ENCODE results near the gene SRRM2.

SRRM2 gene

GRCh38 chr16:2712546-2712945 is 39.9 kb upstream of the SRRM2 start:
- Histone ChIP-seq H4K91ac (ENCODE audit: low read depth, low read length, poor library complexity) (no peak overlapping the region), H3K36me3 (replicated peaks in 1 of 2; ENCODE audit: control insufficient read depth in 2 of 2, insufficient read depth in 2 of 2, low read length in 2 of 2) (peaks cover 7 to 11% of the 10 kb centered on the region in 2 donors), H2BK5ac (ENCODE audit: low read length) (no peak overlapping the region), H3K14ac (ENCODE audit: low read length) (no peak overlapping the region), H4K8ac (ENCODE audit: low read depth, low read length) (peak overlapping the region; percentile 17), H3K18ac (ENCODE audit: low read length) (no peak overlapping the region), H3K4me1 (ENCODE audit: control insufficient read depth in 2 of 2, insufficient read depth in 1 of 2, low read depth in 1 of 2, low read length in 2 of 2) (no peaks in the 10 kb centered on the region), H3K9ac (ENCODE audit: low read depth, low read length, poor library complexity) (no peak overlapping the region), H3K4me3 (ENCODE audit: low read length in 2 of 2) (no peak overlapping the region), H2AFZ (ENCODE audit: low read length) (no peak overlapping the region), H2AK5ac (ENCODE audit: low read depth, low read length) (no peak overlapping the region), H3K27ac (replicated peaks; ENCODE audit: low read length) (no peak overlapping the region), H2BK120ac (ENCODE audit: low read depth, low read length) (no peak overlapping the region), H2BK12ac (ENCODE audit: low read length) (no peak overlapping the region), H3K4ac (ENCODE audit: low read length) (no peak overlapping the region), H3K27me3 (ENCODE audit: control insufficient read depth in 3 of 3, insufficient read depth in 3 of 3, low read depth in 1 of 3, low read length in 3 of 3) (peaks cover 0 to 4% (median 0%) of the 10 kb centered on the region in 3 experiments), H3K4me2 (ENCODE audit: insufficient read depth, low read length, poor library complexity, severe bottlenecking) (no peak overlapping the region), H3K23ac (ENCODE audit: low read depth, low read length, poor library complexity) (peak overlapping the region; percentile 89), H3K79me1 (ENCODE audit: low read depth, low read length) (peaks cover 7% of the 10 kb centered on the region), H2BK15ac (ENCODE audit: low read length) (no peak overlapping the region), H3K9me3 (replicated peaks in 1 of 2; ENCODE audit: control insufficient read depth in 2 of 2, insufficient read depth in 1 of 2, low read depth in 1 of 2, low read length in 2 of 2) (no peaks in the 10 kb centered on the region)
- DNase-seq (ENCODE audit: low spot score): no peak
- WGBS, 2 donors (ENCODE audit: extremely low coverage in 2 of 2, insufficient read length in 2 of 2, insufficient replicate concordance in 1 of 2): no CpG with 5 or more reads among the region's 21 CpGs

- no CpG with 5 or more reads among the region's 14 CpGs for WGBS, 2 donors (ENCODE audit: extremely low coverage in 2 of 2, insufficient read length in 2 of 2, insufficient replicate concordance in 1 of 2)
- Histone ChIP-seq H2BK15ac (ENCODE audit: low read length) (no peak overlapping the region), H3K4me3 (ENCODE audit: low read length in 2 of 2) (peak overlapping the region in 1 of 2 donors; percentile 5)
Observed at GRCh38 chr16:2713523-2713922, 38.9 kb upstream of the SRRM2 start.

GRCh38 chr16:2713985-2714774 is 38.3 kb upstream of the SRRM2 start:
- no peak overlapping the region for H2BK15ac ChIP-seq (ENCODE audit: low read length)
- H3K79me1 ChIP-seq (ENCODE audit: low read depth, low read length): peaks cover 7% of the 10 kb centered on the region
- H2AFZ ChIP-seq (ENCODE audit: low read length): no peak overlapping the region
- H3K14ac ChIP-seq (ENCODE audit: low read length): peak overlapping the region; percentile 47
- peaks cover 0 to 4% (median 0%) of the 10 kb centered on the region in 3 experiments for H3K27me3 ChIP-seq (ENCODE audit: control insufficient read depth in 3 of 3, insufficient read depth in 3 of 3, low read depth in 1 of 3, low read length in 3 of 3)
- no peak overlapping the region for H3K23ac ChIP-seq (ENCODE audit: low read depth, low read length, poor library complexity)
- no peaks in the 10 kb centered on the region for H3K36me3 ChIP-seq (replicated peaks in 1 of 2; ENCODE audit: control insufficient read depth in 2 of 2, insufficient read depth in 2 of 2, low read length in 2 of 2)
- H4K8ac ChIP-seq (ENCODE audit: low read depth, low read length): no peak overlapping the region
- no CpG with 5 or more reads among the region's 28 CpGs for WGBS, 2 donors (ENCODE audit: extremely low coverage in 2 of 2, insufficient read length in 2 of 2, insufficient replicate concordance in 1 of 2)
- no peak overlapping the region for H3K4me2 ChIP-seq (ENCODE audit: insufficient read depth, low read length, poor library complexity, severe bottlenecking)
- no peaks in the 10 kb centered on the region for H3K4me1 ChIP-seq (ENCODE audit: control insufficient read depth in 2 of 2, insufficient read depth in 1 of 2, low read depth in 1 of 2, low read length in 2 of 2)
- no peak overlapping the region for H2AK5ac ChIP-seq (ENCODE audit: low read depth, low read length)
- DNase-seq (ENCODE audit: low spot score): no peak
- H3K18ac ChIP-seq (ENCODE audit: low read length): no peak overlapping the region
- H3K4me3 ChIP-seq (ENCODE audit: low read length in 2 of 2): no peak overlapping the region
- no peak overlapping the region for H2BK12ac ChIP-seq (ENCODE audit: low read length)
- H3K9me3 ChIP-seq (replicated peaks in 1 of 2; ENCODE audit: control insufficient read depth in 2 of 2, insufficient read depth in 1 of 2, low read depth in 1 of 2, low read length in 2 of 2): no peaks in the 10 kb centered on the region
- H2BK5ac ChIP-seq (ENCODE audit: low read length): no peak overlapping the region
- H3K27ac ChIP-seq (replicated peaks; ENCODE audit: low read length): no peak overlapping the region
- H3K4ac ChIP-seq (ENCODE audit: low read length): no peak overlapping the region
- H2BK120ac ChIP-seq (ENCODE audit: low read depth, low read length): no peak overlapping the region
- H3K9ac ChIP-seq (ENCODE audit: low read depth, low read length, poor library complexity): no peak overlapping the region
- no peak overlapping the region for H4K91ac ChIP-seq (ENCODE audit: low read depth, low read length, poor library complexity)

More at GRCh38 chr16:2713523-2713922, 38.9 kb upstream of the SRRM2 start:
- H4K8ac ChIP-seq (ENCODE audit: low read depth, low read length): no peak overlapping the region
- no peaks in the 10 kb centered on the region for H3K4me1 ChIP-seq (ENCODE audit: control insufficient read depth in 2 of 2, insufficient read depth in 1 of 2, low read depth in 1 of 2, low read length in 2 of 2)
- no peak overlapping the region for H2BK5ac ChIP-seq (ENCODE audit: low read length)
- no peak overlapping the region for H2AK5ac ChIP-seq (ENCODE audit: low read depth, low read length)
- H3K9me3 ChIP-seq (replicated peaks in 1 of 2; ENCODE audit: control insufficient read depth in 2 of 2, insufficient read depth in 1 of 2, low read depth in 1 of 2, low read length in 2 of 2): no peaks in the 10 kb centered on the region
- no peak overlapping the region for H3K23ac ChIP-seq (ENCODE audit: low read depth, low read length, poor library complexity)
- no peak overlapping the region for H2BK12ac ChIP-seq (ENCODE audit: low read length)
- peaks cover 7% of the 10 kb centered on the region for H3K79me1 ChIP-seq (ENCODE audit: low read depth, low read length)
- H3K36me3 ChIP-seq (replicated peaks in 1 of 2; ENCODE audit: control insufficient read depth in 2 of 2, insufficient read depth in 2 of 2, low read length in 2 of 2): peaks cover under 1 to 1% of the 10 kb centered on the region in 2 donors
- H3K27ac ChIP-seq (replicated peaks; ENCODE audit: low read length): no peak overlapping the region
- no peak overlapping the region for H3K9ac ChIP-seq (ENCODE audit: low read depth, low read length, poor library complexity)
- H3K14ac ChIP-seq (ENCODE audit: low read length): no peak overlapping the region
- no peak overlapping the region for H2AFZ ChIP-seq (ENCODE audit: low read length)
- DNase-seq (ENCODE audit: low spot score): no peak
- no peak overlapping the region for H3K4ac ChIP-seq (ENCODE audit: low read length)
- no peak overlapping the region for H3K18ac ChIP-seq (ENCODE audit: low read length)
- no peak overlapping the region for H2BK120ac ChIP-seq (ENCODE audit: low read depth, low read length)
- no peak overlapping the region for H3K4me2 ChIP-seq (ENCODE audit: insufficient read depth, low read length, poor library complexity, severe bottlenecking)
- H3K27me3 ChIP-seq (ENCODE audit: control insufficient read depth in 3 of 3, insufficient read depth in 3 of 3, low read depth in 1 of 3, low read length in 3 of 3): peaks cover 0 to 4% (median 0%) of the 10 kb centered on the region in 3 experiments
- H4K91ac ChIP-seq (ENCODE audit: low read depth, low read length, poor library complexity): no peak overlapping the region

- Histone ChIP-seq H3K27ac (replicated peaks; ENCODE audit: low read length) (no peak overlapping the region), H2AK5ac (ENCODE audit: low read depth, low read length) (no peak overlapping the region), H3K4me1 (ENCODE audit: control insufficient read depth in 2 of 2, insufficient read depth in 1 of 2, low read depth in 1 of 2, low read length in 2 of 2) (peaks cover 0 to 4% of the 10 kb centered on the region in 2 donors), H2BK5ac (ENCODE audit: low read length) (no peak overlapping the region), H3K79me1 (ENCODE audit: low read depth, low read length) (peaks cover 9% of the 10 kb centered on the region), H3K9me3 (replicated peaks in 1 of 2; ENCODE audit: control insufficient read depth in 2 of 2, insufficient read depth in 1 of 2, low read depth in 1 of 2, low read length in 2 of 2) (no peaks in the 10 kb centered on the region), H3K14ac (ENCODE audit: low read length) (no peak overlapping the region), H3K23ac (ENCODE audit: low read depth, low read length, poor library complexity) (no peak overlapping the region), H3K4me2 (ENCODE audit: insufficient read depth, low read length, poor library complexity, severe bottlenecking) (no peak overlapping the region), H2AFZ (ENCODE audit: low read length) (no peak overlapping the region), H4K91ac (ENCODE audit: low read depth, low read length, poor library complexity) (no peak overlapping the region), H3K4ac (ENCODE audit: low read length) (no peak overlapping the region), H3K9ac (ENCODE audit: low read depth, low read length, poor library complexity) (no peak overlapping the region), H3K4me3 (ENCODE audit: low read length in 2 of 2) (no peak overlapping the region), H3K36me3 (replicated peaks in 1 of 2; ENCODE audit: control insufficient read depth in 2 of 2, insufficient read depth in 2 of 2, low read length in 2 of 2) (no peaks in the 10 kb centered on the region), H2BK120ac (ENCODE audit: low read depth, low read length) (no peak overlapping the region), H2BK15ac (ENCODE audit: low read length) (no peak overlapping the region), H3K27me3 (ENCODE audit: control insufficient read depth in 3 of 3, insufficient read depth in 3 of 3, low read depth in 1 of 3, low read length in 3 of 3) (peaks cover 0 to 4% (median 0%) of the 10 kb centered on the region in 3 experiments), H4K8ac (ENCODE audit: low read depth, low read length) (no peak overlapping the region), H3K18ac (ENCODE audit: low read length) (no peak overlapping the region), H2BK12ac (ENCODE audit: low read length) (no peak overlapping the region)
- no CpG with 5 or more reads among the region's 9 CpGs for WGBS, 2 donors (ENCODE audit: extremely low coverage in 2 of 2, insufficient read length in 2 of 2, insufficient replicate concordance in 1 of 2)
- no peak for DNase-seq (ENCODE audit: low spot score)
Observed at GRCh38 chr16:2715064-2715463, 37.4 kb upstream of the SRRM2 start.
